Ovary (tissue), 3 donors: ENCODE results near the gene HOXC13.

Experiments
- POLR2A ChIP-seq: fragments of 450-650 bp; IDR thresholded peaks from one replicate; pipeline ENCODE4 v1.6.1; 2017; ENCODE audit warnings: antibody characterized with exemption, mild to moderate bottlenecking, moderate library complexity
- TF ChIP-seq, protein P1 (sequence below), 3 donors: fragments of 450-650 bp in 2 of 3; fragments of 200-600 bp in 1 of 3; IDR thresholded peaks; one replicate each; pipeline versions ENCODE4 v1.5.1 to v1.8.0; 2016 to 2022; ENCODE audit warnings: antibody characterized with exemption in 3 of 3, mild to moderate bottlenecking in 1 of 3
- donor health status: DM: no; HTN: no; CAD: no.

DNA sequence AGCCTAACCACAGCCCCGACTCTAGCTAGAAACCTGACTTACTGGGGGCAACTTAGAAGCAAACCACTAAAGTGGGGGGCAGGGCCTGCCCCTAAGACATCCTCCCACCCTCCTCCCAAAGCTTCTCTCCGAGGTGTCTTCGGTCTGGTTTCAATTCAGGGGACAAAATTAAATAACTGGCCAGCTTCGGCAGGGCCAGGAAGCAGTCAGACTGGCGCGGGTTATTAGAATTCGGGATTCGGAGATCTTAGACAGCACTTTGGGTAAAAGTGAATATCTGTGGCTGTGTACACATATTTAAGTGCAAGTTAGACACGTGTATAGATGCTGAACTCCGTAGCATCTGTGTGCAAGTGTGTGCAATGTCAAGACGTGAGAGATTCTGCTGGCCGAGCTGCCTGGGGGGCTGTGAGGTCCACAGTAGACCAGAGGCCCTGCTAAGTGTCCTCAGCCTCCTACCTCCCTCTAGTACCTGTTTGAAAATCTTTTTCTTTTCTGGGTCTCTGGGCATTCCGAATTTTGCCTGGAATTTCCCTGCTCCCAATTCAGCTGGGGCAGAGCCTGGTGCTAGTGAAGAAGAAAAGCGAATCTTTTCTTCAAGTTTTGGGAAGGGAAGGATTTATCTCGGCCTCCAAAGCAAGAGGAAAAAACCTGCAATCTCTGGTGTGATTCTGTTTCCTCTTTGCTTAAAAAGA, 42.3 kb downstream of the HOXC13 start:
- TF ChIP-seq, protein P1, sequence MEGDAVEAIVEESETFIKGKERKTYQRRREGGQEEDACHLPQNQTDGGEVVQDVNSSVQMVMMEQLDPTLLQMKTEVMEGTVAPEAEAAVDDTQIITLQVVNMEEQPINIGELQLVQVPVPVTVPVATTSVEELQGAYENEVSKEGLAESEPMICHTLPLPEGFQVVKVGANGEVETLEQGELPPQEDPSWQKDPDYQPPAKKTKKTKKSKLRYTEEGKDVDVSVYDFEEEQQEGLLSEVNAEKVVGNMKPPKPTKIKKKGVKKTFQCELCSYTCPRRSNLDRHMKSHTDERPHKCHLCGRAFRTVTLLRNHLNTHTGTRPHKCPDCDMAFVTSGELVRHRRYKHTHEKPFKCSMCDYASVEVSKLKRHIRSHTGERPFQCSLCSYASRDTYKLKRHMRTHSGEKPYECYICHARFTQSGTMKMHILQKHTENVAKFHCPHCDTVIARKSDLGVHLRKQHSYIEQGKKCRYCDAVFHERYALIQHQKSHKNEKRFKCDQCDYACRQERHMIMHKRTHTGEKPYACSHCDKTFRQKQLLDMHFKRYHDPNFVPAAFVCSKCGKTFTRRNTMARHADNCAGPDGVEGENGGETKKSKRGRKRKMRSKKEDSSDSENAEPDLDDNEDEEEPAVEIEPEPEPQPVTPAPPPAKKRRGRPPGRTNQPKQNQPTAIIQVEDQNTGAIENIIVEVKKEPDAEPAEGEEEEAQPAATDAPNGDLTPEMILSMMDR (IDR thresholded peaks at IDR 0.05): no peak
- TF ChIP-seq POLR2A: no peak
